RWPE1 (cell line): ENCODE results near the gene KLF6.

Experiments
- CTCF ChIA-PET: fragments of 350-600 bp; sonication (Branson Sonifier 250); formaldehyde crosslinking; extraction: SDS; loops from one replicate; lab custom pipeline; 2021; lab: Yijun Ruan, JAX
- POLR2A ChIA-PET: fragments of 400-600 bp; formaldehyde crosslinking; extraction: SDS; loops from one replicate; lab custom pipeline; 2020; ENCODE audit warnings: antibody characterized with exemption; ENCODE audit not compliant: low non-redundant PET; lab: Yijun Ruan, JAX
- DNase-seq: peaks from one replicate; pipeline ENCODE4 v3.0.0; 2012; ENCODE audit warnings: low spot score
- H3K27ac ChIP-seq: fragments of 450-650 bp; 2 replicates; pipeline ENCODE4 v1.5.1; 2017
- CTCF ChIP-seq: fragments of 450-650 bp; conservative IDR thresholded peaks from 2 replicates; pipeline ENCODE4 v1.5.1; 2017; ENCODE audit warnings: low read depth, mild to moderate bottlenecking

Gene KLF6

GRCh38 chr10:3784510-3785250, at the start of gene KLF6:
TSS of gene KLF6 (minus strand) at chr10:3785209. CDS start at chr10:3785014, 195 bp downstream.
- TF ChIP-seq CTCF = no peak
- no peak for DNase-seq
- peak within 1 kb of the TSS; percentile 99 for H3K27ac ChIP-seq
- CTCF ChIA-PET = interaction anchor here (0.6 to 1.0 kb wide), 3 partner anchors 40 to 872 kb away, joined by 3 to 5 read pairs (median 3); no protein-coding TSS in a partner anchor
- POLR2A ChIA-PET = interaction anchor here (0.6 to 1.7 kb wide), 11 partner anchors 9 to 560 kb away, joined by 3 to 10 read pairs (median 4); no protein-coding TSS in a partner anchor

GRCh38 chr10:3834404-3834803, 49.4 kb upstream of the KLF6 start:
- DNase-seq = no peak
- no peak for TF ChIP-seq CTCF
- ChIA-PET POLR2A (no interaction called here), CTCF (interaction anchor here (0.7 kb wide), 1 partner anchor 72 kb away, joined by 3 read pairs; no protein-coding TSS in a partner anchor)
- no peak overlapping the region for H3K27ac ChIP-seq

GRCh38 chr10:3833046-3833445, 48.0 kb upstream of the KLF6 start:
- CTCF ChIA-PET = interaction anchor here (0.6 kb wide), 1 partner anchor 15 kb away, joined by 3 read pairs; no protein-coding TSS in a partner anchor
- TF ChIP-seq CTCF = no peak
- no peak overlapping the region for H3K27ac ChIP-seq
- POLR2A ChIA-PET = no interaction called here
- DNase-seq = no peak

- ChIA-PET CTCF (no interaction called here), POLR2A (no interaction called here)
- no peak overlapping the region for H3K27ac ChIP-seq
- no peak for TF ChIP-seq CTCF
- DNase-seq = no peak
Measured at GRCh38 chr10:3832022-3832786, 47.2 kb upstream of the KLF6 start.

- no peak for DNase-seq
- no peak for TF ChIP-seq CTCF
- H3K27ac ChIP-seq = no peak overlapping the region
- POLR2A ChIA-PET = no interaction called here
- CTCF ChIA-PET = interaction anchor here (0.7 kb wide), 1 partner anchor 8 kb away, joined by 3 read pairs; no protein-coding TSS in a partner anchor
Measured at GRCh38 chr10:3831608-3832007, 46.6 kb upstream of the KLF6 start.

GRCh38 chr10:3830946-3831345, 45.9 kb upstream of the KLF6 start:
- no peak for DNase-seq
- ChIA-PET POLR2A (no interaction called here), CTCF (interaction anchor here (0.7 kb wide), 1 partner anchor 9 kb away, joined by 3 read pairs; no protein-coding TSS in a partner anchor)
- H3K27ac ChIP-seq = no peak overlapping the region
- no peak for TF ChIP-seq CTCF
